ENCODE measurements around the gene BMF. TPM values are rescaled to one million over a fixed set of nuclear protein-coding genes. Genes with fewer than 3 reads are reported as not detected.

BMF gene
- total and polyA plus RNA-seq, 2 of the 4 experiments (the other 2 are of a cell fraction), result 2.4 to 2.9 TPM

- Histone ChIP-seq H3K23ac (ENCODE audit: low read depth, low read length) (peak overlapping the region; percentile 40), H4K91ac (ENCODE audit: insufficient read depth, low read depth, low read length) (peak overlapping the region; percentile 60), H3K18ac (ENCODE audit: low read depth, low read length) (peak overlapping the region; percentile 90), H2AK9ac (replicated peaks; ENCODE audit: low read depth, low read length, poor library complexity) (peak overlapping the region; percentile 88), H2AFZ (replicated peaks; ENCODE audit: low read length, poor library complexity) (peak overlapping the region; percentile 95), H3K56ac (ENCODE audit: extremely low read depth, insufficient read depth, low read length) (no peak overlapping the region), H2AK5ac (ENCODE audit: low read depth, low read length) (peak overlapping the region; percentile 65), H3K14ac (replicated peaks; ENCODE audit: low read depth, low read length) (peak overlapping the region; percentile 28), H3K4me3 (ENCODE audit: insufficient read depth, low read depth, low read length) (no peak overlapping the region), H4K20me1 (ENCODE audit: insufficient read depth, low read length) (no peaks in the 10 kb centered on the region), H3K27me3 (ENCODE audit: control insufficient read depth, insufficient read depth, low read length) (no peaks in the 10 kb centered on the region), H3K4ac (ENCODE audit: low read depth, low read length) (peak overlapping the region; percentile 84), H2BK20ac (ENCODE audit: low read depth, low read length) (peak overlapping the region; percentile 34; the same call in 1 of the 2 replicates), H2BK15ac (ENCODE audit: low read depth, low read length) (peak overlapping the region; percentile 64; the same call in 1 of the 3 replicates), H4K5ac (ENCODE audit: low read depth, low read length) (peak overlapping the region; percentile 98), H4K8ac (ENCODE audit: low read depth in 2 of 2, low read length in 2 of 2) (peak overlapping the region; percentile 91 to 97; a peak in 3 of 4 replicates), H2BK5ac (ENCODE audit: low read depth, low read length, poor library complexity, severe bottlenecking) (peak overlapping the region; percentile 19), H3K36me3 (ENCODE audit: control insufficient read depth, insufficient read depth, low read length) (no peaks in the 10 kb centered on the region), H3K27ac (ENCODE audit: insufficient read depth, low read length) (peak overlapping the region; percentile 55), H3K4me1 (ENCODE audit: control insufficient read depth, insufficient read depth, low read length) (peaks cover 14% of the 10 kb centered on the region), H3K9me3 (ENCODE audit: control insufficient read depth, insufficient read depth, low read length) (no peaks in the 10 kb centered on the region), H2BK120ac (ENCODE audit: low read depth, low read length) (peak overlapping the region; percentile 83), H3K9ac (ENCODE audit: low read depth, low read length) (no peak overlapping the region; the same call in 1 of the 2 replicates), H3K4me2 (ENCODE audit: low read depth, low read length) (no peak overlapping the region), H3K9me1 (ENCODE audit: insufficient read depth, low read length) (peaks cover 8% of the 10 kb centered on the region), H3K79me1 (ENCODE audit: low read depth in 1 of 2, low read length in 2 of 2) (no peaks in the 10 kb centered on the region)
- dilution Hi-C loops (cut with HindIII; ENCODE audit: low sequenced_read_pairs, unreplicated experiment) (no loop called here), intact Hi-C loops (cut with micrococcal nuclease) (loop anchor here (1.0 kb wide), 1 partner anchor 10 kb away; no protein-coding TSS in a partner anchor), in situ Hi-C loops (cut with MboI; ENCODE audit: low sequenced_read_pairs) (no loop called here)
- CTCF ChIA-PET, result interaction anchor here (0.6 kb wide), 1 partner anchor 210 kb away, joined by 3 read pairs; no protein-coding TSS in a partner anchor
- DNase-seq, result no peak
- ATAC-seq (ENCODE audit: low read depth), result peak; percentile 62
- TF ChIP-seq SMC3 (IDR thresholded peaks at IDR 0.05; ENCODE audit: low read depth, low read length) (no peak), RFX5 (IDR thresholded peaks at IDR 0.05; ENCODE audit: low read depth, low read length) (no peak), MAFK (IDR thresholded peaks at IDR 0.05; ENCODE audit: low read depth, low read length) (no peak), MXI1 (IDR thresholded peaks at IDR 0.05; ENCODE audit: borderline replicate concordance, low read depth, low read length) (no peak)
- POLR2A ChIA-PET (ENCODE audit: unreplicated experiment), result no interaction called here
- WGBS, 2 experiments (ENCODE audit: extremely low coverage in 2 of 2, insufficient read length in 1 of 2), result 34% methylated on average over 12 of the region's 32 CpGs; no CpG with 5 or more reads in 1 of the 2 experiments
- no TSS peak for BruUV-seq (replicated peaks)
These were observed 39.2 kb downstream of the BMF start for GRCh38 chr15:40069178-40070165.
